SK-N-MC (cell line): ENCODE measurements around the gene ADAM17.

Experiments used
- EZH2 ChIP-seq: fragments of 200-600 bp; sonication (generic); IDR thresholded peaks from one replicate; pipeline ENCODE4 v1.6.1; 2017; ENCODE audit warnings: antibody characterized with exemption
- FOXP2 ChIP-seq: optimal IDR thresholded peaks from 2 replicates; pipeline ENCODE3; 2011; ENCODE audit warnings: mild to moderate bottlenecking, moderate library complexity; ENCODE audit not compliant: insufficient read depth; ENCODE audit errors: extremely low read length, control extremely low read depth
- POLR2AphosphoS5 ChIP-seq: IDR thresholded peaks from 2 replicates; pipeline ENCODE4 v1.6.1; 2012; ENCODE audit warnings: mild to moderate bottlenecking, low read depth, low read length, borderline replicate concordance

GRCh38 chr2:9451231-9451630 is 104.4 kb downstream of the ADAM17 start:
- no peak for TF ChIP-seq EZH2
- TF ChIP-seq POLR2AphosphoS5 = no peak
- TF ChIP-seq FOXP2 = no peak
